HG03565 (cell line): ENCODE results near the gene EPB41L5.
"Not testable (repeated sequence)": the region's sequence is repeated elsewhere in the genome, so short reads cannot be mapped to it uniquely, and the experiment has no call there.

Experiments used
- ATAC-seq: cut with Tn5 transposase; IDR thresholded peaks from one replicate; pipeline ENCODE4 v1.9.1; 2021; ENCODE audit warnings: mild to moderate bottlenecking, moderate library complexity; ENCODE audit not compliant: unreplicated experiment

Gene EPB41L5

DNA sequence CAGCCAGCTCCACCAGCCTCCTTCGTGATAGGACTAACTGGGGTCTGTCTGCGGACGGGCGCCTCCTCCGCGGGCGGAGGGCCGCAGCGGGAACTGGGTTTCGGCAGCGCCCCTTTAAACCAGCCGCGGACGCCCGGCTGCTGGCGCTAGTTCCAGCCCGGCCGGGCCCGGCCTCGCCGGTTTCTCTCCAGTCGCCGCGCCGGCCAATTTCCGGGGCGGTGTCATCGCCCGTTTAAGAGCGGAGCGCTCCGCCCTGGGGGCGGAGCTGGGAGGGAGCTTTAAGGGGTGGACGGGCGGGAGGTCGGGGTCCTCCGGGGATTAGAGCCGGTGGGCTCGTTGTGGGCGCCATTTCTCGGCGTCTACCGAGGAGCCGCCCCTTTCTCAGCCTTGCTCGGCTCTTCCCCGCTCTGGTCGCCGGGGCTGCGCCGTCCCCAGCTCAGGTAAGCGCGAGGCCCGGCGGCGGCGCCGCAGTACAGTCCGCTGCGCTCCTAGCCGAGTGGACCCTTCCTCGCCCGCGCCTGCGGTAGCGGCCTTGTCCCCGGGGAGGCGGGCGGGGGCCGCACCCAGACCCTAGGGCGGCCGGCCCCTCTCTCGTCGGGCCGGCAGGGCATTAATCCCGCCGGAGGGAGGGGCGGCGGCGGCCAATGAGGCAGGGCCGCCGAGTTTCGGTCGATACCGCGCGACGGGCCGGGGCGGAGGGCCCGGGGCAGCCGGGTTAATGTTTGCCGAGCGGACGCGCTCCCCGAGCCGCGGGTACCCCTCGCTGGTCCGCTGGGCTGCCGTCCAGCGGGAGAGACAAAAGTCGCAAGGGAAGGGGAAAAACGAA is at the start of gene EPB41L5:
Gene EPB41L5 (plus strand): TSS at position 307 of the 826 bp plus-strand sequence. CDS start 6,008 bp downstream, outside the sequence.
- ATAC-seq = peak; percentile 88

GRCh38 chr2:119981896-119982295 is 31.0 kb upstream of the EPB41L5 start:
- ATAC-seq = no peak

DNA sequence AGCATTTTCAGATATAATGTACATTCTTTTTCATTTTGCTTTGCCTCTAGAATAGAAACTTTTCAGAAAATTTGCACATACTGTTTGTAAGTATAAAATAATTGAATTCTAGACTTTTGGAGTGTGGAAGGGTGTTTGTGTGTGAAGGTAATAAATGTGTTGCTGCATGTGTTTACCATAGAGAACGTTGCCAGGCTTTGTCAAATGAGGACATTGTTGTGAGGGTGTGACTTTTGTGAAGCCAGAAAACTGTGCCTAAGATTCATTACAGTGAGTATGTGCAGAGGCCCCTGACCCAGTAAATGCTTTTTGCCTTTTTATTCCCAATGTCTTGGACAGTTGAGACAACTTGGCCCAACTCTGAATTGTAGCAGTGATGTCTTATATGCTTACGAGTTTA is 30.4 kb upstream of the EPB41L5 start:
- ATAC-seq = no peak

GRCh38 chr2:119983108-119983507 is 29.8 kb upstream of the EPB41L5 start:
- no peak for ATAC-seq

- ATAC-seq = no peak
These were observed 16.7 kb upstream of the EPB41L5 start for GRCh38 chr2:119996148-119996547.

DNA sequence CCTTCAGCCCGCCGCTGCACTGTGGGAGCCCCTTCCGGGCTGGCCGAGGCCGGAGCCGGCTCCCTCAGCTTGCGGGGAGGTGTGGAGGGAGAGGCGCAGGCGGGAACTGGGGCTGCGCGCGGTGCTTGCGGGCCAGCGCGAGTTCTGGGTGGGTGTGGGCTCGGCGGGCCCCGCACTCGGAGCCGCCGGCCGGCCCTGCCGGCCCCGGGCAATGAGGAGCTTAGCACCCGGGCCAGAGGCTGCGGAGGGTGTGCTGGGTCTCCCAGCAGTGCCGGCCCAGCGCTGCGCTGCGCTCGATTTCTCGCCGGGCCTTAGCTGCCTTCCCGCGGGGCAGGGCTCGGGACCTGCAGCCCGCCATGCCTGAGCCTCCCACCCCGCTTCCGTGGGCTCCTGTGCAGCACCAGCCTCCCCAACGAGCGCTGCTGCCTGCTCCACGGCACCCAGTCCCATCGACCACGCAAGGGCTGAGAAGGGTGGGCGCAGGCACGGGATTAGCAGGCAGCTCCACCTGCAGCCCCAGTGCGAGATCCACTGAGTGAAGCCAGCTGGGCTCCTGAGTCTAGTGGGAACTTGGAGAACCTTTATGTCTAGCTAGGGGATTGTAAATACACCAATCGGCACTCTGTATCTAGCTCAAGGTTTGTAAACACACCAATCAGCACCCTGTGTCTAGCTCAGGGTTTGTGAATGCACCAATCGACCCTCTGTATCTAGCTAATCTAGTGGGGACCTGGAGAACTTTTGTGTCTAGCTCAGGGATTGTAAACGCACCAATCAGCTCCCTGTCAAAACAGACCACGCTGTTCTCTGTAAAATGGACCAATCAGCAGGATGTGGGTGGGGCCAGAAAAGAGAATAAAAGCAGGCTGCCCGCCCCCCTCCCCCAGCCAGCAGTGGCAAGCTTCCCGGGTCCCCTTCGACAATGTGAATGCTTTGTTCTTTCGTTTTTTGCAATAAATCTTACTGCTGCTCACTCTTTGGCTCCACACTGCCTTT is 15.7 kb upstream of the EPB41L5 start:
- not testable (repeated sequence) for ATAC-seq

DNA sequence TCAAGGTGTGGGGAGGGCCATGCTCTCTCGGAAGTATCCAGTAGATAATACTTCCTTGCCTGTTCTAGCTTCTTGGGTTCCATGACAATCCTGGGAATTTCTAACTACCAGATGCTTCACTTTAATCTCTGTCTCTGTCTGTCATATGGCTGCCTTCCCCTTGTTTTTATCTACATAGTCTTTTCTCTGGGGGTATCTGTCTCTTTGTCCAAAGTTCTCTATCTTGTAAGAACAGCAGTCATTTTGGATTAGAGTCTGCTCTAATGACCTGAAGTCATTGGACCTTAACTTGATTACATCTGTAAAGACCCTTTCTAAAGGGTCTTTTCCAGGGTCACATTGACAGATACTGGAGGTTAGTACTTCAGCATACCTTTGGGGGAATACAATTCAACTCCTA is 11.4 kb upstream of the EPB41L5 start:
- ATAC-seq = no peak

DNA sequence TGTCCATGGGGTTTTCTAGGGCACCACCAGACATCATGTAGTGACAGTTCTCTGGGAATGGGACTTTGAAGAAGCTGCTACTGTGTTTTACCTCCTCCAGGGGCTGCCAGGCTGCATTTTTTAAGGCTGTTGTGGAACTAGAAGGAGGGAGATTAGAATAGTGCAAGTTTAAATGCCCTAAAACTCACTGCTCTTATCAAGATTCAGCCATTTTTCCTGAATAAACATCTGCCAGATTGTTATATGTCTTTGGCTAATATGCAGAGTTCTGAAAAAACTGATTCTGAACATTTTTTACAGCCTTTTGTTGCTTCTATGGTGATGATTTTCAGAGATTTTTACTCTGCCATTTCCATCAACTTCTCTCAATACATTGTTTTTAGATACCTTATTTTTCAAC is 8.6 kb upstream of the EPB41L5 start:
- no peak for ATAC-seq

DNA sequence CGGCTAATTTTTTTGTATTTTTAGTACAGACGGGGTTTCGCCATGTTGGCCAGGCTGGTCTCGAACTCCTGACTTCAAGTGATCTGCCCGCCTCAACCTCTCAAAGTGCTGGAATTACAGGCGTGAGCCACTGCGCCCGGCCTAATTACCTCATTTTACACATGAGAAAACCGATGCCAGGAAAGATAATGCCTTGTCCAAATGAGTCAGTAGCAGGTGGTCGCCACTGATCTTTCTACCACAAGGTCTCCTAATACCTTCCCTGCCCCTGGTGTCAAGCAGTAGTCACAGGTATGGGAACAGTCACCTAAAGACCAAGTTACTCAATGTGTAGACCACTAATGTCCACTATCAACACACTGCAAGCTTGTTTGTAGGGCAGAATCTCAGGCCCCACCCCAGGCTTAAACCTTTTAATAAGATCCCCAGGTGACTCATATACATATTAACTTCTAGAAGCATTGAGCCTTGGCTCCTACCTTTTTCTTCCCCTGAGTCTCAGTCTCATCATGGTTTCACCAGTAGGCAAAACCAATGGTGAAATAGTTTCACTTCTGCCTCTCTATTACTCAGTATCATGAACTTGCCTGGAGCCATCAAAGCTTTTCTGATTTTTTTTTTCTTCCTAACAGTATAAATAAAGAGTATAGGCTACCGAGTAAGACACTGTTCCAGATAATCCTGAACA is 6.9 kb upstream of the EPB41L5 start:
- peak; percentile 95 for ATAC-seq

DNA sequence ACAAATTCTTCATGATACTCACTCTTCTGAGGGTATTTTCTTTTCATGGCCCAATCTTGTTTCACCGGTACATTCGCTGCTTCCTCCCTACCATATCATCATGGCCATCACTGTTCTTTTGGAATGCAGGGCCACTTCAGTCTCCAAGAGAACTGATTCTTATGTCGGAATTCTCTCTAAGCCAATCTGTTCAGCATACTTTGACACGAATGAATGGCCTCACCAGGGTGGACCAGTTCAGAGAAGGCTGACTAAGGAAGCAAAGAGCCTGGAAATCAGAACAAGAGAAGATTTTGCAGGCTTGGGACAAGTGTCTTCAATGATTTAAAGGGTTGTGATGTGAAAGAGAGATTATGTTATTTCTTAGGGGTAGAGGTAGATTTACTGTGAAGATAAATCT is 5.0 kb upstream of the EPB41L5 start:
- no peak for ATAC-seq

GRCh38 chr2:120012363-120012762 is 514 bp upstream of the EPB41L5 start:
- no peak for ATAC-seq

GRCh38 chr2:120013597-120014223 is 833 bp downstream of the EPB41L5 start:
- ATAC-seq = no peak

DNA sequence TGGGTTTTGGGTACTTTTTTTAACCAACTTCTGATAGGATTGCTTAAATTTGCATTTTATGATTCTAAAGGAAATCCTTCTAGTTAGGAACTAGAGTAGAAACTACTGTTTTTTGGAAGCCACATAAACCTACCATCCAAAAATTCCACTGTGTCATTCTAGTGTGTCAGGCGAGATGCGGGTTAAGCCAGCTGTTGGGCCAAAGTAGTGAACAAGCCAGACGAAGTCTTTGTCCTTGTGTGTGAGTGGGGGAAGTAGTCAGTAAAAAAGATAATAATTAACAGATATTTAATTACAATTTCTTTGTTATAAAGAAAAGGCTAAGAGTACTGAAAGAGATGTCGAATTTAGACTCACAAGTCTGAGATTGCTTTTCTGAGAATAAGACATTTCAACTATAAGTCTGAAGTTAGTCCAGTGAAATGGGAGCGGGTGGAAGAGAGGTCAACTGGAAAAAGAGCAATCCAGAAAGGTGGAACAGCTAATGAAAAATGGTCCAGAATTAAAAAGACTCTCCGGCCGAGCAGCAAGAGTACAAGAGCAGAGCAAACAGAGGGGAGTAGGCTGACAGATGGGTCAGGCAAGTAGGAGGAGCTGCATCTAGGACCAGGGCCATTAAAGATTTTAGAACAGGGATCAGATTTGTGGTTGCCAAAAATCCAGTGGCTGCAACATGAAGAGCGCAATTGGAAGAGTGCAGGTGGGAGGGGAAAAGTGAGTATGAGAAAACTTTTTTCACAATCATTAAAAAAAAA is 1.5 kb downstream of the EPB41L5 start:
- ATAC-seq = no peak

- ATAC-seq = no peak
These were observed 3.9 kb downstream of the EPB41L5 start for GRCh38 chr2:120016800-120017199.

GRCh38 chr2:120017201-120017600 is 4.3 kb downstream of the EPB41L5 start:
- ATAC-seq = no peak

DNA sequence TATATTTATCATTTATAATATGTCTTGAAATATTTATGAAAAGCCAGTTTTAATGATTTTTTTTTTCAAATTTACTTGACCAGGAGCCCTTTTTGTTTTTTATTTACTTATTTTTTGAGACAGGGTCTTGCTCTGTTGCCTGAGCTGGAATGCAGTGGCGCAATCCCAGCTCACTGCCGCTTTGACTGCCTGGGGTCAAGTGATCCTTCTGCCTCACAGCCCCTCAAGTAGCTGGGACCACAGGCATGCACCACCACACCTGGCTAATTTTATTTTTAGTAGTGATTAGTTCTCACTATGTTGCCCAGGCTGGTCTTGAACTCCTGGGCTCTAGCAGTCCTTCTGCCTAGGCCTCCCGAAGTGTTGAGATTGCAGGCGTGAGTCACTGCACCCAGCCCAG is 5.7 kb downstream of the EPB41L5 start:
- no peak for ATAC-seq

GRCh38 chr2:120020554-120020953 is 7.7 kb downstream of the EPB41L5 start:
- no peak for ATAC-seq

DNA sequence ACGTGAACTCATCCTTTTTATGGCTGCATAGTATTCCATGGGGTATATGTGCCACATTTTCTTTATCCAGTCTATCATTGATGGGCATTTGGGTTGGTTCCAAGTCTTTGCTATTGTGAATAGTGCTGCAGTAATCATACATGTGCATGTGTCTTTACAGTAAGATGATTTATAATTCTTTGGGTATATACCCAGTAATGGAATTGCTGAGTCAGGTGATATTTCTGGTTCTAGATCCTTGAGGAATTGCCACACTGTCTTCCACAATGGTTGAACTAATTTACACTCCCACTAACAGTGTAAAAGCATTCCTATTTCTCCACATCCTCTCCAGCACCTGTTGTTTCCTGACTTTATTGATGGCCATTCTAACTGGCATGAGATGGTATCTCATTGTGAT is 9.6 kb downstream of the EPB41L5 start:
- ATAC-seq = not testable (repeated sequence)

GRCh38 chr2:120026890-120027289 is 14.0 kb downstream of the EPB41L5 start:
- no peak for ATAC-seq

DNA sequence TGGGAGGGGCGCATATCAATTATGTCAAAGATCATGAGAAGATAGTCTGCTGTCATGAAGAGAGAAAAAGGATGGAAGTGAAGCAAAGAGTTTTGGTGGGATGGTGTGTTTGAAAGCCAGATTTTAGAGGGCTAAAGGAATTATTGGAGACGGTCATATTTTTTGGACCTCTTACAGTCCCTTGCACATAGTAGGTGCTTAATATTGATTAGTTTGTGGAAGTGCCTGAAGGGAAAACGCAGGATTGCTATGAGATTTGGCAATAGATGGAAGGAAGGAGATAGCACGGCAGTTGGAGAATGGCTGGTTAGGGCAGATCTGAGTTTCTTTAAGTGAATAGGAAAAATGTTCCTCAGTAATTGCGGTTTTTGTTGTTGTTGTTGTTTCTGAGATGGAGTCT is 15.9 kb downstream of the EPB41L5 start:
- no peak for ATAC-seq
